Kidney (tissue), 14 donors: ENCODE measurements around the gene COL28A1. TPM values are rescaled to one million over a fixed set of nuclear protein-coding genes. Genes with fewer than 3 reads are reported as not detected.

Source experiments
- DNase-seq, 5 donors: peaks; one replicate each; pipeline ENCODE4 v3.0.0-alpha.2; 2013 to 2020
- FAIRE-seq: peaks from 2 replicates; lab custom pipeline; 2012; peaks lifted over from hg19 to GRCh38; lab: Jason Lieb, UNC
- H3K27ac ChIP-seq, 2 donors: one replicate each; pipeline ENCODE4 v1.7.0; 2013; ENCODE audit warnings: low read depth in 2 of 2, low read length in 2 of 2, inconsistent platforms in 1 of 2
- H3K27me3 ChIP-seq: one replicate; pipeline ENCODE4 v1.7.1; 2013; ENCODE audit warnings: low read length, inconsistent platforms; ENCODE audit not compliant: control insufficient read depth, insufficient read depth
- H3K36me3 ChIP-seq, 3 donors: one replicate each; pipeline versions ENCODE4 v1.7.0 to v1.7.1; 2013; ENCODE audit warnings: low read length in 3 of 3, control low read depth in 1 of 3, inconsistent platforms in 1 of 3; ENCODE audit not compliant: insufficient read depth in 3 of 3, control insufficient read depth in 2 of 3
- H3K4me1 ChIP-seq, 3 donors: one replicate each; pipeline versions ENCODE4 v1.7.0 to v1.7.1; 2013; ENCODE audit warnings: low read length in 3 of 3, inconsistent platforms in 1 of 3, low read depth in 1 of 3; ENCODE audit not compliant: control insufficient read depth in 2 of 3, insufficient read depth in 2 of 3
- H3K4me3 ChIP-seq, 3 donors: one replicate each; pipeline versions ENCODE4 v1.7.0 to v1.8.1; 2013; ENCODE audit warnings: low read length in 3 of 3, control low read depth in 1 of 3, inconsistent platforms in 1 of 3
- H3K9ac ChIP-seq, 3 donors: one replicate each; pipeline versions ENCODE4 v1.7.0 to v1.7.1; 2013; ENCODE audit warnings: low read length in 3 of 3, control low read depth in 1 of 3, inconsistent platforms in 1 of 3
- H3K9me3 ChIP-seq, 3 donors: one replicate each; pipeline versions ENCODE4 v1.7.0 to v1.7.1; 2013; ENCODE audit warnings: low read length in 3 of 3, control low read depth in 1 of 3, inconsistent platforms in 1 of 3; ENCODE audit not compliant: control insufficient read depth in 2 of 3, insufficient read depth in 1 of 3
- intact Hi-C: fragments of 100-400 bp; cut with DNase I; formaldehyde crosslinking; loops from one replicate; pipeline ENCODE4 v1.11.1; 2022
- polyA plus RNA-seq: library from polyadenylated mRNA; stranded (reverse); fragments of 350-450 nt; fragmentation: Illumina TruSeq; extraction: RNeasy Lipid Tissue Mini Kit (QIAGEN cat#74804); gene quantifications from one replicate; pipeline ENCODE4 v1.2.3, GENCODE V29; 2014; ENCODE audit warnings: low read depth, low replicate concordance; ENCODE audit not compliant: insufficient read depth
- total RNA-seq: library from RNA; stranded (reverse); fragmentation: NEBNext Ultra II Directional; extraction: Animal tissue kit (Norgen Biotek cat#: 25700); gene quantifications from one replicate; pipeline ENCODE4 v1.2.1, GENCODE V29; 2021
- TF ChIP-seq, protein P1 (sequence below): IDR thresholded peaks from 3 replicates; pipeline ENCODE4 v1.5.1; 2012; ENCODE audit warnings: mild to moderate bottlenecking, moderate library complexity, borderline replicate concordance; ENCODE audit not compliant: insufficient read depth; ENCODE audit errors: extremely low read depth
- donor health status: control.
- donor health status: control.
- donor health status: control.
- donor health status: control.
- donor health status: control.
- donor health status: DM: yes; HTN: yes; CAD: no.
- donor health status: Normal renal cell carcinoma (clear cell type).

The COL28A1 gene
- total and polyA plus RNA-seq, 2 donors from 2014 or later = 2.7 to 5.8 TPM

- H3K9me3 ChIP-seq = no peaks in the 10 kb centered on the region
- FAIRE-seq (no peak), DNase-seq (no peak)
- H3K27me3 ChIP-seq = no peaks in the 10 kb centered on the region
- H3K27ac ChIP-seq = no peak overlapping the region
- no peak overlapping the region for H3K9ac ChIP-seq
- no peaks in the 10 kb centered on the region for H3K4me1 ChIP-seq
- TF ChIP-seq, protein P1, sequence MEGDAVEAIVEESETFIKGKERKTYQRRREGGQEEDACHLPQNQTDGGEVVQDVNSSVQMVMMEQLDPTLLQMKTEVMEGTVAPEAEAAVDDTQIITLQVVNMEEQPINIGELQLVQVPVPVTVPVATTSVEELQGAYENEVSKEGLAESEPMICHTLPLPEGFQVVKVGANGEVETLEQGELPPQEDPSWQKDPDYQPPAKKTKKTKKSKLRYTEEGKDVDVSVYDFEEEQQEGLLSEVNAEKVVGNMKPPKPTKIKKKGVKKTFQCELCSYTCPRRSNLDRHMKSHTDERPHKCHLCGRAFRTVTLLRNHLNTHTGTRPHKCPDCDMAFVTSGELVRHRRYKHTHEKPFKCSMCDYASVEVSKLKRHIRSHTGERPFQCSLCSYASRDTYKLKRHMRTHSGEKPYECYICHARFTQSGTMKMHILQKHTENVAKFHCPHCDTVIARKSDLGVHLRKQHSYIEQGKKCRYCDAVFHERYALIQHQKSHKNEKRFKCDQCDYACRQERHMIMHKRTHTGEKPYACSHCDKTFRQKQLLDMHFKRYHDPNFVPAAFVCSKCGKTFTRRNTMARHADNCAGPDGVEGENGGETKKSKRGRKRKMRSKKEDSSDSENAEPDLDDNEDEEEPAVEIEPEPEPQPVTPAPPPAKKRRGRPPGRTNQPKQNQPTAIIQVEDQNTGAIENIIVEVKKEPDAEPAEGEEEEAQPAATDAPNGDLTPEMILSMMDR = no peak
- intact Hi-C loops = no loop called here
- H3K4me3 ChIP-seq = no peak overlapping the region
- H3K36me3 ChIP-seq = no peaks in the 10 kb centered on the region
Measured at GRCh38 chr7:7582596-7582995, 46.9 kb upstream of the COL28A1 start.

DNA sequence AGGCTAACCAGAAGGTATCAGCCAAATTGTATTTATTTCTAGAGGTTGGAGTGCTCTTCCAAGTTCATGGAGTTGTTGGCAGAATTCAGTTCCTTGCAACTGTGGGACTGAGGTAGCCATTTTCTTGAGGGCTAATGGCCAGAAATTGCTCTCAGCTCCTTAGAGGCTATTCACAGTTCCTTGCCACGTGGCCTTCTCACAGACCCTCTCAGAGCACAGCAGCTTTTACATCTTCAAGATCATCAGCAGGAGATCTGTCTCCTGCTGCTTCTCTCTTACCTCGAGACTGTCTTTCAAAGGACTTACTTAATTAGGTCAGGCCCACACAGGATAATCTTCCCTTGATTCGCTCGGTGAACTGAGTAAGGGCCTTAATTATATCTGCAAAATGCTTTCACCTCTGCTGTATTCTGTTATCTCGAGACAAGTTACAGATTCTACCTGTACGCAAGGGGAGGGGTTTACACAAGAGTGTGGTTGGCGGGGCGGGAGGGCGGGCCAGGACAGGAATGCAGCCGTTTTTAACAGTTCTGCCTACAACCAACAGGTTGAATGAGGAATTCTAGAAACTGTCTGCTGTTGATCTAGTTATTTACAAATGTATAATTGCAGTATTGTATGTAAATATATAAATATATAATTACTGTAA is 46.0 kb upstream of the COL28A1 start:
- Histone ChIP-seq H3K4me1 (no peaks in the 10 kb centered on the region), H3K27ac (no peak overlapping the region), H3K9me3 (no peaks in the 10 kb centered on the region), H3K9ac (no peak overlapping the region), H3K27me3 (no peaks in the 10 kb centered on the region), H3K36me3 (no peaks in the 10 kb centered on the region), H3K4me3 (no peak overlapping the region)
- intact Hi-C loops = no loop called here
- TF ChIP-seq, protein P1 = no peak
- no peak for FAIRE-seq
- no peak for DNase-seq

- Histone ChIP-seq H3K27me3 (no peaks in the 10 kb centered on the region), H3K4me3 (no peak overlapping the region), H3K9ac (no peak overlapping the region), H3K4me1 (no peaks in the 10 kb centered on the region), H3K9me3 (no peaks in the 10 kb centered on the region), H3K36me3 (no peaks in the 10 kb centered on the region), H3K27ac (no peak overlapping the region)
- intact Hi-C loops = no loop called here
- DNase-seq = no peak
- TF ChIP-seq, protein P1 = no peak
- no peak for FAIRE-seq
Measured at GRCh38 chr7:7579638-7580037, 44.0 kb upstream of the COL28A1 start.

DNA sequence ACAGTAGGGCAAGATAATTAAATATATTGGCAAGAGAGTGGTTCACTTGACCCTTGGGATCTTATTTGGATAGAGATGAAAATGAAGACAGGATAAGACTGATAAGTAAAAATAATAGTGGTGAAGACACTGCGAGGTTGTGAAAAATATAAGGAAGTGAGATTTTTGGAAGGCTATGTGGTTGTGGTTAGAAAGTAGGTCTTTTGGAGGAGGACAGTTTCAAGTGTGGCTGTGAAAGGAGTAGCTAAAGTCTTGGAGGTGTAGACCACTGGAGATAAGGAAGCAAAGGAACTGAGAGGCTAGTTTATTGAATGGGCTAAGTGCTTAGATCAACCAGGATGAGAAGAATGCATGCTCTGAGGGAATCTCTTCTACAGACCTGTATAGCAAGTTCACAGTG is 42.2 kb upstream of the COL28A1 start:
- no peak for FAIRE-seq
- DNase-seq = no peak
- TF ChIP-seq, protein P1 = no peak
- Histone ChIP-seq H3K9me3 (no peaks in the 10 kb centered on the region), H3K27me3 (no peaks in the 10 kb centered on the region), H3K27ac (no peak overlapping the region), H3K4me1 (no peaks in the 10 kb centered on the region), H3K36me3 (no peaks in the 10 kb centered on the region), H3K4me3 (no peak overlapping the region), H3K9ac (no peak overlapping the region)
- intact Hi-C loops = no loop called here
